Measurements from ENCODE around the gene SAE1.

DNA sequence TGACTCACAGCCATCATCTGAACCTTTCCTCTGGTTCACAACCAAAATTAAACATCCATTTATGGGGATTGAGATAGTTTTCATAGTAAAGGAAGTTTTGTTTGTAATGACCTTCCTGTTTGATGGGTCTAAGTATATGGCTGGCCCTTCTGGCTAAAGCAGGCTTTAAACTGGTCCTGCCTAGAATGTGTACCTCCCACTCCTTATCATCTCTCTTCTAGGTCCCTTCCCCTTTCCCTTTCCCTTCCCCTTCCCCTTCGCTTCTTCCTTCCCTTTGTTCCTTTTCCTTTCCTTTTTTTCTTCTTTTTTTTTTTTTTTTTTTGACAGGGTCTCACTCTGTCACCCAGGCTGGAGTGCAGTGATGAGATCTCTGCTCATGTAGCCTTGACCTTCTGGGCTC lies 64.8 kb downstream of the SAE1 start:
- TF ChIP-seq FOXP2 (optimal IDR thresholded peaks at IDR 0.05; ENCODE audit: control extremely low read depth, extremely low read length, insufficient read depth) (no peak), POLR2AphosphoS5 (IDR thresholded peaks at IDR 0.05; ENCODE audit: borderline replicate concordance, low read depth, low read length) (no peak), EZH2 (IDR thresholded peaks at IDR 0.05) (no peak)
